ENCODE measurements around the gene SLC25A23.

SLC25A23 gene

DNA sequence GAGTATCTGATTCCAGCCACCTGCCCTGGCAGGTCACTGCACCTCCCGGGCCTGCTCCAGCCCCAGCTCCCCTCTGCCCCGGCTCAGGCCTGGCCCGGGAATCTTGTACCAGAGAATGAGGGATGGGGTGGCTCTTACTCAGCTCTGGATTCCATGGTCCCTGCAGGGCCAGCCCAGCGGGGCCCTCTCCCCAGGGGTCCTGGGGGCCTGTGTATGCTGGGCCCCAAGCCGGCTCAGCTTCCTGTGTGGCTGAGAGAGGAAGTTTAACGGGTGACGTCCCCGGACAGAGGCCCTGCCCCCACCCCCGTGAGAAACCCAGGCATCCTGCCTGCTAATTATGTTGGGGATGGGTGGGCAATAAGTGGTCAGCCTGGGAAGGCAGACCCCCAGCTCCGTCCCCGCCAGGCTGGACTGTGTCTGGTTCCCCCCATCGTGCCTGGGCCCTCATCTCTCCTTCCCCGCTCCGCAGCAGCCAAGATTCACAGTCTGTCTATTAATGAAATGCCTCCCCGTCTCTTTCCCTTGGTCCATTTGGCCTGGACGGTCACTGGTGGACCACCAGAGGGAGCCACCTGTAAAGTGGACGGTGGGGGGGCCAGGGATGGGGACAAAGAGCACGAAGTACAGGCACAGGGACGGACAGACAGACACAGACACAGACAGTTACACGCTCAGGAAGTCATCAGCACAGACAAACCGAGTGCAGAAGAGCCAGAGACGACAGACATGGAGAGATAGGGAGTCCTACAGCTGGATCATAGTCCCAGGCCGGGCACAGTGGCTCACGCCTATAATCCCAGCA lies 22.1 kb upstream of the SLC25A23 start, which contains the start of gene DENND1C (continued):
- TF ChIP-seq ZNF501 (tag by site-specific recombination; IDR thresholded peaks at IDR 0.05) = no peak
- TF ChIP-seq ZNF707 (tag by site-specific recombination; IDR thresholded peaks at IDR 0.05) = no peak
- TF ChIP-seq, protein P1, sequence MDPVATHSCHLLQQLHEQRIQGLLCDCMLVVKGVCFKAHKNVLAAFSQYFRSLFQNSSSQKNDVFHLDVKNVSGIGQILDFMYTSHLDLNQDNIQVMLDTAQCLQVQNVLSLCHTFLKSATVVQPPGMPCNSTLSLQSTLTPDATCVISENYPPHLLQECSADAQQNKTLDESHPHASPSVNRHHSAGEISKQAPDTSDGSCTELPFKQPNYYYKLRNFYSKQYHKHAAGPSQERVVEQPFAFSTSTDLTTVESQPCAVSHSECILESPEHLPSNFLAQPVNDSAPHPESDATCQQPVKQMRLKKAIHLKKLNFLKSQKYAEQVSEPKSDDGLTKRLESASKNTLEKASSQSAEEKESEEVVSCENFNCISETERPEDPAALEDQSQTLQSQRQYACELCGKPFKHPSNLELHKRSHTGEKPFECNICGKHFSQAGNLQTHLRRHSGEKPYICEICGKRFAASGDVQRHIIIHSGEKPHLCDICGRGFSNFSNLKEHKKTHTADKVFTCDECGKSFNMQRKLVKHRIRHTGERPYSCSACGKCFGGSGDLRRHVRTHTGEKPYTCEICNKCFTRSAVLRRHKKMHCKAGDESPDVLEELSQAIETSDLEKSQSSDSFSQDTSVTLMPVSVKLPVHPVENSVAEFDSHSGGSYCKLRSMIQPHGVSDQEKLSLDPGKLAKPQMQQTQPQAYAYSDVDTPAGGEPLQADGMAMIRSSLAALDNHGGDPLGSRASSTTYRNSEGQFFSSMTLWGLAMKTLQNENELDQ (tag by site-specific recombination; IDR thresholded peaks at IDR 0.05; ENCODE audit: low read depth) = no peak
- no peak for TF ChIP-seq ZNF768 (tag by site-specific recombination; IDR thresholded peaks at IDR 0.05)
- TF ChIP-seq ZNF670 (tag by site-specific recombination; IDR thresholded peaks at IDR 0.05; ENCODE audit: low read depth) = no peak
- no peak for TF ChIP-seq MYNN (tag by site-specific recombination; IDR thresholded peaks at IDR 0.05; ENCODE audit: borderline replicate concordance)
- 0 out of 2 replicates have a peak, but pooled peaks have one; percentile 10 for TF ChIP-seq ZNF654 (tag by site-specific recombination; IDR thresholded peaks at IDR 0.05; ENCODE audit: low read depth)
- peak; percentile 64 for TF ChIP-seq ZIC2 (tag by site-specific recombination; IDR thresholded peaks at IDR 0.05)
- TF ChIP-seq, protein P2, sequence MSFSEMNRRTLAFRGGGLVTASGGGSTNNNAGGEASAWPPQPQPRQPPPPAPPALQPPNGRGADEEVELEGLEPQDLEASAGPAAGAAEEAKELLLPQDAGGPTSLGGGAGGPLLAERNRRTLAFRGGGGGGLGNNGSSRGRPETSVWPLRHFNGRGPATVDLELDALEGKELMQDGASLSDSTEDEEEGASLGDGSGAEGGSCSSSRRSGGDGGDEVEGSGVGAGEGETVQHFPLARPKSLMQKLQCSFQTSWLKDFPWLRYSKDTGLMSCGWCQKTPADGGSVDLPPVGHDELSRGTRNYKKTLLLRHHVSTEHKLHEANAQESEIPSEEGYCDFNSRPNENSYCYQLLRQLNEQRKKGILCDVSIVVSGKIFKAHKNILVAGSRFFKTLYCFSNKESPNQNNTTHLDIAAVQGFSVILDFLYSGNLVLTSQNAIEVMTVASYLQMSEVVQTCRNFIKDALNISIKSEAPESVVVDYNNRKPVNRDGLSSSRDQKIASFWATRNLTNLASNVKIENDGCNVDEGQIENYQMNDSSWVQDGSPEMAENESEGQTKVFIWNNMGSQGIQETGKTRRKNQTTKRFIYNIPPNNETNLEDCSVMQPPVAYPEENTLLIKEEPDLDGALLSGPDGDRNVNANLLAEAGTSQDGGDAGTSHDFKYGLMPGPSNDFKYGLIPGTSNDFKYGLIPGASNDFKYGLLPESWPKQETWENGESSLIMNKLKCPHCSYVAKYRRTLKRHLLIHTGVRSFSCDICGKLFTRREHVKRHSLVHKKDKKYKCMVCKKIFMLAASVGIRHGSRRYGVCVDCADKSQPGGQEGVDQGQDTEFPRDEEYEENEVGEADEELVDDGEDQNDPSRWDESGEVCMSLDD (tag by site-specific recombination; IDR thresholded peaks at IDR 0.05) = no peak
- TF ChIP-seq ZNF658 (tag by site-specific recombination; IDR thresholded peaks at IDR 0.05) = no peak
- TF ChIP-seq ZNF571 (tag by site-specific recombination; IDR thresholded peaks at IDR 0.05) = no peak
- TF ChIP-seq ZNF560 (tag by site-specific recombination; IDR thresholded peaks at IDR 0.05; ENCODE audit: borderline replicate concordance) = no peak
- TF ChIP-seq SETDB1 (IDR thresholded peaks at IDR 0.05; ENCODE audit: insufficient read length, low read length) = no peak
- TF ChIP-seq FEZF1 (tag by site-specific recombination; IDR thresholded peaks at IDR 0.05) = no peak
- no peak for TF ChIP-seq ZBTB20 (tag by site-specific recombination; IDR thresholded peaks at IDR 0.05)
- no peak for TF ChIP-seq ZNF2 (tag by site-specific recombination; IDR thresholded peaks at IDR 0.05)
- TF ChIP-seq GLIS1 (tag by site-specific recombination; IDR thresholded peaks at IDR 0.05) = no peak
- no peak for TF ChIP-seq ZNF561 (tag by site-specific recombination; IDR thresholded peaks at IDR 0.05; ENCODE audit: borderline replicate concordance)
- TF ChIP-seq ZNF155 (tag by site-specific recombination; IDR thresholded peaks at IDR 0.05) = no peak
- TF ChIP-seq ZNF133 (tag by site-specific recombination; IDR thresholded peaks at IDR 0.05) = no peak

DNA sequence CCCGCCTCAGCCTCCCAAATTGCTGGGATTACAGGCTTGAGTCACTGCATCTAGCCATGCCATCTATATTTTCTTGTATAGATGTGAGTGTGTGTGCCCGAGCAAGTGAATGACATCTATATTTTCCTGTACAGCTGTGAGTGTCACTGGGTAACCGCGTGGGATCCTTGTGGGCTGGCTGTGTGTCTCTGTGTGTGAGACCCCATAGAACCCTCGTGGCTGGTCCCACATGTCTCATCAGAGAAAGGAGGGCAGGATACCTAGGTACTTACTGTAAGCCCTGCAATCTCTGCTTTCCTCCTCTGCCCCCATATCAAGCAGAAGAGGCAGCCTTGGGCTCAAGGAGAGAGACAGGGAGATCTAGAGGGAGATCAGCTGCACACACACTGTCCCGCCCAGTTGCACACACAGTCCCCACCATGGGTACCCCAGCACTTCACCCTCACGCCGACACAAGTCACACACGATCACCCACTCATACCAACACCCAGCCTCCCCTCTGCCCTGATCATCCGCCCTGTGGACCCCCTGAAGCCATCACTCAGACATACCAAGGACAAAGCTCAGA lies 21.3 kb upstream of the SLC25A23 start:
- ChIA-PET POLR2A (no interaction called here), CTCF (interaction anchor here (0.8 to 2.0 kb wide), 4 partner anchors 10 to 298 kb away, joined by 3 to 7 read pairs (median 3); partner anchors contain the start of gene CRB3)
- Histone ChIP-seq H3K4me1 (ENCODE audit: control insufficient read depth, insufficient read depth, low read length) (no peaks in the 10 kb centered on the region), H3K4me3 (ENCODE audit: low read depth, low read length) (no peak overlapping the region), H3K36me3 (ENCODE audit: control insufficient read depth in 2 of 2, insufficient read depth in 1 of 2, low read length in 2 of 2) (no peaks in the 10 kb centered on the region), H3K9me3 (ENCODE audit: control insufficient read depth, insufficient read depth, low read depth, low read length) (no peaks in the 10 kb centered on the region), H3K27ac (ENCODE audit: extremely low read depth, low read depth, low read length) (no peak overlapping the region)
- TF ChIP-seq ZNF560 (tag by site-specific recombination; IDR thresholded peaks at IDR 0.05; ENCODE audit: borderline replicate concordance) (no peak), ZSCAN30 (tag by site-specific recombination; IDR thresholded peaks at IDR 0.05) (no peak), ZNF670 (tag by site-specific recombination; IDR thresholded peaks at IDR 0.05; ENCODE audit: low read depth) (no peak), ZNF223 (tag by site-specific recombination; IDR thresholded peaks at IDR 0.05) (no peak), ZNF311 (tag by site-specific recombination; IDR thresholded peaks at IDR 0.05; ENCODE audit: borderline replicate concordance) (no peak), GLIS2 (tag by site-specific recombination; IDR thresholded peaks at IDR 0.05) (no peak), PRDM1 (tag by site-specific recombination; IDR thresholded peaks at IDR 0.05) (no peak), ZNF24 (tag by site-specific recombination; IDR thresholded peaks at IDR 0.05) (no peak), ZNF624 (tag by site-specific recombination; IDR thresholded peaks at IDR 0.05) (no peak), ZNF404 (tag by site-specific recombination; IDR thresholded peaks at IDR 0.05) (no peak), ZSCAN16 (tag by site-specific recombination; IDR thresholded peaks at IDR 0.05) (no peak), ZNF549 (tag by site-specific recombination; IDR thresholded peaks at IDR 0.05) (no peak), EGR2 (tag by site-specific recombination; IDR thresholded peaks at IDR 0.05; ENCODE audit: low read depth) (no peak), ZNF248 (tag by site-specific recombination; IDR thresholded peaks at IDR 0.05) (no peak), ZNF266 (tag by site-specific recombination; IDR thresholded peaks at IDR 0.05; ENCODE audit: low read depth) (no peak), ZNF155 (tag by site-specific recombination; IDR thresholded peaks at IDR 0.05) (no peak), ZNF341 (tag by site-specific recombination; IDR thresholded peaks at IDR 0.05; ENCODE audit: low read depth) (no peak), ZNF654 (tag by site-specific recombination; IDR thresholded peaks at IDR 0.05; ENCODE audit: low read depth) (no peak)

All from HEK293 (cell line).